GM21786 (cell line): ENCODE data around the gene SCAMP5.

Experiments used
- ATAC-seq: cut with Tn5 transposase; IDR thresholded peaks from one replicate; pipeline ENCODE4 v1.9.1; 2021; ENCODE audit not compliant: unreplicated experiment

The SCAMP5 gene

GRCh38 chr15:74976159-74976558, 19.2 kb upstream of the SCAMP5 start:
- ATAC-seq: no peak

- no peak for ATAC-seq
These were observed 17.8 kb upstream of the SCAMP5 start for GRCh38 chr15:74977599-74977998.

- ATAC-seq: no peak
These were observed 17.3 kb upstream of the SCAMP5 start for GRCh38 chr15:74978077-74978476.

GRCh38 chr15:74978503-74978902, 16.9 kb upstream of the SCAMP5 start:
- ATAC-seq: no peak

- no peak for ATAC-seq
These were observed 13.2 kb upstream of the SCAMP5 start for GRCh38 chr15:74982183-74982582.

- ATAC-seq: peak; percentile 68
These were observed 11.6 kb upstream of the SCAMP5 start for GRCh38 chr15:74983725-74984231.

- no peak for ATAC-seq
These were observed 7.2 kb upstream of the SCAMP5 start for GRCh38 chr15:74988007-74988800.

- no peak for ATAC-seq
These were observed 5.8 kb upstream of the SCAMP5 start for GRCh38 chr15:74989527-74989926.

GRCh38 chr15:74992619-74993018, 2.7 kb upstream of the SCAMP5 start:
- no peak for ATAC-seq

- ATAC-seq: no peak
These were observed 1.1 kb upstream of the SCAMP5 start for GRCh38 chr15:74994236-74994635.

GRCh38 chr15:74994685-74995084, 678 bp upstream of the SCAMP5 start:
- no peak for ATAC-seq

GRCh38 chr15:74995779-74996765, 709 bp downstream of the SCAMP5 start:
- no peak for ATAC-seq

- ATAC-seq: no peak
These were observed 1.8 kb downstream of the SCAMP5 start for GRCh38 chr15:74997141-74997540.

- no peak for ATAC-seq
These were observed 2.2 kb downstream of the SCAMP5 start for GRCh38 chr15:74997543-74997942.

- ATAC-seq: no peak
These were observed 5.9 kb downstream of the SCAMP5 start for GRCh38 chr15:75001310-75001709.

- no peak for ATAC-seq
These were observed 7.0 kb downstream of the SCAMP5 start for GRCh38 chr15:75002398-75002797.

GRCh38 chr15:75007216-75007615, 11.9 kb downstream of the SCAMP5 start:
- no peak for ATAC-seq

- no peak for ATAC-seq
These were observed 12.9 kb downstream of the SCAMP5 start for GRCh38 chr15:75008221-75008625.

GRCh38 chr15:75008629-75009326, 13.4 kb downstream of the SCAMP5 start:
- ATAC-seq: peak; percentile 85

- ATAC-seq: no peak
These were observed 21.1 kb downstream of the SCAMP5 start for GRCh38 chr15:75016431-75016830.

- no peak for ATAC-seq
These were observed 24.6 kb downstream of the SCAMP5 start for GRCh38 chr15:75019916-75020315.
